TTC549 (cell line): Measurements from ENCODE around the gene PIP4K2C.
"Not testable (repeated sequence)": the region's sequence is repeated elsewhere in the genome, so short reads cannot be mapped to it uniquely, and the experiment has no call there.

Experiments used
- FAIRE-seq: peaks from 2 replicates; lab custom pipeline; 2012; peaks lifted over from hg19 to GRCh38; lab: Jason Lieb, UNC

The PIP4K2C gene

GRCh38 chr12:57585156-57585555 lies 5.8 kb upstream of the PIP4K2C start:
- FAIRE-seq, result no peak

DNA sequence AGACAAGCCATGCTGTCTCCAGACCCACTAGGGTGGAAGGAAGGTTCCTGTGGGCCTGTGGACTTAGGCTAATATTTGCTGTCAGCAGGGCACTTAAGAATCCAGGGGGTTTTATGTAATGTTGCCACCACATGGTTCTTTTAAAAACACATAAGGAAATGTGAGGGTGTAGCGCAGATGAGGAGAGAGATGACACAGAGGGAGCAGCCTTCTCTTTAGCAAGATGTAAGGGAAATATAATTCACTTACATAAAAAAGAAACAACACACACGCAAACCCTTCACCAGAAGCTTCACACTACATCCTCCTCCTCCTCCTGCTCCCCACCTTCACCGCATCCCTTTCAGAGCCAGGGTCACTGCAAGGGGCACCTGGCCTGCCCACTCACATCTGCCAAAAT lies 4.9 kb upstream of the PIP4K2C start:
- FAIRE-seq, result no peak

DNA sequence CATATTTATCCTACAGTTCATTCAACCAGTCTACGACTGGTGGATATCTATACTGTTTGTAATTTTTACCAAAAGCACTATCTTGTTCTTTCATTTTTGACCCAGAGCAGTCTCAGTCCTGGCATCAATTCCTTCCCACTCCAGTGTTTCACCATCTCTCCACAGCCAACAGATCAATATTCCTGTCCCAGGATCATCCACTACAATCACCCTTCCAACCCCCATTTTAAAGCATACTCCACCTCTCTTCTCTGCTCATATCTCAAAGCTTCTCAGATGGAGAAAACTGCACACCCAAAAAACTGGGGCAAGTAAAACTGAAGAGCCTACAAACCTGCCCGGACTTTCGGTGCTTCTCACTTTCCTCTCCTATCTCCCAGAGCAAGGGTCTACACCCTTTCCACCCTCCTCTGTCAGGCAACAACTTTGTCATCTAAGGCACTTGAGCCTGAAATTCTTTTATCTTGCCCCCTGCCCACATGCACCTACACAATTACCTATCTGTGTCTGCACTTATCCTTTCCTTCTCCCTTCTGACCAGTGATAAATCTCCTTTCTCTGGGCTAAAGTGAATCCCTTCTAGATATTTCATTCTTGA lies 4.1 kb upstream of the PIP4K2C start:
- no peak for FAIRE-seq

DNA sequence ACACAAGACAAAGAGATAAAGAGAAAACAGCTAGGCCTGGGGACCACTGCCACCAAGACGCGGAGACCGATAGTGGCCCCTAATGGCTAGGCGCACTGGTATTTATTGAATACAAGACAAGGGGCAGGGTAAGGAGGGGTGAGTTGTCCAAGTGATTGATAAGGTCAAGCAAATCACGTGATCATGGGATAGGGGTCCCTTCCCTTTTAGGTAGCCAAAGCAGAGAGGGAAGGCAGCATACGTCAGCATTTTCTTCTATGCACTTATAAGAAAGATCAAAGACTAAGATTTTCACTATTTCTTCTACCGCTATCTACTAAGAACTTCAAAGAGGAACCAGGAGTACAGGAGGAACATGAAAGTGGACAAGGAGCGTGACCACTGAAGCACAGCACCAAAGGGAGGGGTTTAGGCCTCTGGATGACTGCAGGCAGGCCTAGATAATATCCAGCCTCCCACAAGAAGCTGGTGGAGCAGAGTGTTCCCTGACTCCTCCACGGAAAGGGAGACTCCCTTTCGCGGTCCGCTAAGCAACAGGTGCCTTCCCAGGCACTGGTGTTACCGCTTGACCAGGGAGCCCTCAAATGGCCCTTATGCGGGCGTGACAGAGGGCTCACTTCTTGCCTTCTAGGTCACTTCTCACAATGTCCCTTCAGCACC lies 1.9 kb upstream of the PIP4K2C start:
- FAIRE-seq, result not testable (repeated sequence)

DNA sequence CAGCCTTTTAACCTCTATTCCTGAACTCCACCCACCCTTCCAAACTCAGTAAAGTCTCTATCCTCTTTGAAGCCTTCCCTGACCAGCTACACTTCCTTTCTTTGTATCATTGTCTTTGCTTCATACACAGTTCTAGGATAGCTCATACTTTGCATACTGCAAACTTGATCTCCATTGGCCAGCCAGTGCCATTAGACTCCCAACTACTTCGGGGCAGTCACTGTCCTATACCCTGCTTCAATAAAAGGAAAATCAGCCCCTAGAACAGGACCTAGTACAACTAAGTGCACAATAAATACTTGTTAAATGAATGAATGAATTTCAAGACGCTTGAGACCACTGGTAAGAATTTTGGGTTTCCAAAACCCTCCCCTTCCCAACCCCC lies 521 bp upstream of the PIP4K2C start:
- FAIRE-seq, result no peak

DNA sequence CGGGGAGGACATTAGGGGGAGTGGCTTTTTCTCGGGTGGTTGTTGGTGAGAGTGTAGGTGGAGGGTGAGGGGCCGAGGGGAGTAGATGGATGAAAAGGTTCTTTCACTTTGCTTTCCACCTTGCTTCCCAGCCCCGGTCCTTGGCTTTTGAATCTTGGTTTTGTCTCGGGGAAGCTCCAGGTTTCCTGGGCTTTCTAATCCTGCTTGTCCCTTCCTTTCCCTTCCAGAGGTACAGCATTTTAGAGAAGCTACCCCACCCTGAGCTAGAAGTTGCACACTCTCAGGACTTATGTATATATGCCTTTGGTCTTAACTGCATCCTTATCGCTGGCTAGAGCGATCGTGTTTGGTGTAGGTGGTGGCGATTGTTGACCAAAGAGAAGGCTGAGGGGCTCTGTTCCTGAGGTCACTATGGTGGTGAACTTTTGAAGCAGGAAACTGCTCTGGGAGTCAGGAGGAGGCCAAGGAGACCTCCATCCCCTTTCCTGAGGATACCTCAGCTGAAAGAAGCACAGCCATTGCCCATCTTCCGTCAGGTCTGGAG lies 862 bp downstream of the PIP4K2C start:
- no peak for FAIRE-seq

DNA sequence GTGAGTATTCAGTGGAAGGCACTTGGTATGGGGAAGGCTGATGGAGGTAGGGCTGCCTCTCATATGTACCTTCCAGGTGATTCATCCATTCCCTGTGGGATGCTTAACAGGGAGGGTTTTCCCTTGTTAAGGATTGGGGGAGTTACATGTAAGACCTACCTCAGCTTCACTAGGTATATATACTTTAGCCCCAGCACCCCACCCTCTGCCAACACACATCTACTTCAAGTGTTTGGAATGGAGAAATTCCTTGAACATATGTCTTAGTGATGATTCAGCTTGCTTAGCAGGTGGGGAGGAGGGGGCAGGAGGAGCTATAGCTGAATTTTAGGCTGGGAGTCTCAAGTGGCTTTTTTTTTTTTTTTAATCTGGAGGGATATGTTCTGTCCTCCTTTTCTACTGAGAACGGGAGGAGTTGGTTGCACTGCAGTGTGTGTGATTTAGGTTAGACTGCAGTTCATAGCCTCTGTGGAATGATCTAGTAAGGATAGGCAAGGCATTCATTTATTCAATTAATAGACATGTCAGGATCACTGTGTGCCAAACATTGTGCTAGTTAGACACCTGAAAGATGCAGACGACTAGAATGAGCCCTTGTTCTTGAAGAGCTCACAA lies 1.7 kb downstream of the PIP4K2C start:
- FAIRE-seq, result no peak

DNA sequence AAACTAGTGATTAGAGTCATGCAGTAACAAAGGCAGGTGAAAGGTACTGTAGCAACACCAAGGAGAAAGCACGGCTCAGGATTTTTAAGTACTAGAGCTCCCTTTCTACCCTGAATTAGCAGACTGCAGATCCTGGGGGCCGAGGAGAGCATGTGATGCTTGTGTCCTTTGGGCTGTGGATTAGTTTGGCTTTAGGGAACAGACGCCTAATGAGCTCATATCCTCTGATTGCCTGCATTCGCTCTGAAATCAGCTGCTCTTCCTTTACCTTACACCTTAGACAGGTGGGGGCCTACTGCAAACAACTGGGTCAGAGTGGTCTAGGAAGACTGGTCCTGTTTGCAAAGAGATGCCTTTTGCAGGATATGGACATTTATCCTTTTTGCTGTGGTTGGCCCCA lies 2.2 kb downstream of the PIP4K2C start:
- no peak for FAIRE-seq

- no peak for FAIRE-seq
Observed at GRCh38 chr12:57600395-57600794, 9.4 kb downstream of the PIP4K2C start.

DNA sequence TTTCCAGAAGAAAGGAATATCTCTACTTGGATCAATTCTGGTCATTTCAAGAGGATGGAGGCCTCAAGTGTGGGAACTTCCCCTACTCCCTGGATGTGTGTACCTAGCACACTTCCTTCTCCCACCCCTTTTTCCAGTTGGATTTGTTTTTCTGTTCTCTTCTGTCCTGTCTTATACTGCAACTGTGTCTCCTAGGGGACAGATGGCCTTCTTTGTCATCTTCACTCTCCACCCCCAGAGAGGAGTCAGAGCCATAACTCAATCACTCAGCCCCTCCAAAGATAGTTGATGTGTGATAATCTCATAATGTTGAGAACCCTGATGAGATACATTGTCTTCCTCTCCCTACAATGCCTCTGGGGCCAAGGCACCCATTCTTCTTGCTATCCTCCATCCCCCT lies 11.6 kb downstream of the PIP4K2C start:
- no peak for FAIRE-seq

GRCh38 chr12:57603324-57603723 lies 12.3 kb downstream of the PIP4K2C start:
- FAIRE-seq, result no peak

DNA sequence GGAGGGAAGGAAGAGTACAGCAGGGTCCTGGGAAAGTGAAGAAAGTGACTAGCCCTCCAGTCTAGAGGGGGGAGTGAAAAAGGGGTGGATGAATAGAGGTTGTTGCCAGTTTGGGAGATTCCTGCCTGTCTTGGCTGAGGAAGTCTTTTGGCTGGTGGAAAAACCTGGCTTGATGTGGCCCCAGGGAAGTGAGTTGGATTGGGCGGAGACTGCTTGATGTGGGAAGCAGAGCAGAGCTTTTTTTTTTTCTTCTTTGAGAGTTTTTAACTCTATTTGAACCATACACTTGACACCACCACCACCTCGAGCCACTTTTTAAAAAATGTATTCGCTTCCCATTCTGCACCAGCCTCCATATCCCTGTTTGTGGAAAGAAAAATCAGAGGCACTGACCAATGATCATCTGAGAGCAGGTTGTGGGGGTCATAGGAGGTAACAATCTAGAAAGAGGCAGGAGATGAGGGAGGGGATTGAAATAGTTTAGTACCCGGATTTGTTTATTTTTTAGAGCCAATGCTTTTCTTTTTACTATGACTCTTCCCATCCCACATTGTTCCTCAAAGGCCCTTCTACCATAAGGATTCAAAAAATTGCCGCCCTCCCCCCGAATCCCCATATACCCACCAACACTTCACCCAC lies 12.9 kb downstream of the PIP4K2C start:
- FAIRE-seq, result no peak

DNA sequence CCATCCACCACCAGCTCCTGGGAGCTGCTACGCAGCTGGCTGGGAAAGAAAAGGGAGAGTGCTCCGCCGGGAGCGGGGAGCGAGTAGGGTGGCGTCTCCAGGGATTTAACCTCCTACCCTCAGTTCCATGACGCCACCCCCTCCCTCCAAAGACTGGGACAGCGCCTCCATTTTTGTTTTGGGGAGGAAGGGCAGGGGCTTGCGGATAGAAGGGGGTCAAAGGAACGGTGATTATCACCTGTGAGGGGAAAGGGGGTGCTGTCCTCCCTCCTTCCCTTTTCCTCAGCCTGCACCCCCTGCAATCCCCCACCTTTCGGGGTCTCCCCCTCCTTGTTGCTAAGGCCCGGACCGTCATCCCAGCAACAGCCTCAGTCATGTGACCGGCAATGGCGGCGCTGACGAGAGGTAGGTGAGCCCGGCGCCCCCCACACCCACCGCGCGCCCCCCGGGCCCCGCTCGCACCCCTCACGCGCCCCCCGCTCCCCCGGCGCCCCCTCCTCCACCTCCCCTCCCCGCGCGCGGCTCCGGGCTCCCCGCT lies 13.5 kb downstream of the PIP4K2C start, which contains the start of gene DTX3:
DTX3 (plus strand) TSS at position 371 of the 538 bp plus-strand sequence. CDS start 1,694 bp downstream, outside the sequence.
- FAIRE-seq, result no peak

DNA sequence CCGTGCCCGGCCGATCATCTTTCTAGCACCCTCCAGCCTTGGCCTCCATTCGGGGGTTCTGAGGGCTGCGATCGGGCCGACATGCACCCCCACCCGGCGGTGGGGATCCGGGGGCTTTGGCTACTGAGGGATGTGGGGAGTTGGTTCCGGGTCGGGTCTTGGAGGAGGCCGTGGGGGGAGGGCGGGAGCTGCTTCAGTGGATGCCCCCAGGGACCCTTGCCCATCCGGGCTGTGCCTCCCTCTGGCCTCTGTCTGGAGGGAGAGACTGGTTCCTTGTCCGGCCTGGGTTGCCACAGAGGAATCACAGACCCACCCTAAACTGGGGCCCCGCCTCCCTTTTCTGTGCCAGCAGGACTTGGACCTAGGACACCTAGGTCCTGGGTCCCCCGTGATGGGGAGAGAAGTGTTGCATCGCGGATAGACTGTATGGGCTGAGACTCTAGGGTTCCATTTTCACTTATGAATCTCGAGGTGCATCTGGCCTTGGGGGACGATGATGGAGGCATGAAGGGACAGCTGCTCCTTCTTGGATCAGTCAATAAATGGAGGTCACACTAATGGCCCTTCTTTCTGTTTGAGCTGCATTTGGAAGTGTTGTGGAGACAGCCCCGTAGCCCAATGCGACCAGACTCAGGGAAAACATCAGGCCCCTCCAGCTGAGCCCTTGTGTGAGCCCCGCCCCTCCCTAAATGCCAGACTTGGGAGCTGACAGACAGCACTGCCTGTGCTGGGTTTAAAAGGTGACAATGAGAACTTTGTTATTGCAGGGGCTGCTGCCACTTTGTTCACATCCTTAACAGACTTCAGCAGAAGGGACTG lies 14.2 kb downstream of the PIP4K2C start:
- no peak for FAIRE-seq

- FAIRE-seq, result no peak
Observed at GRCh38 chr12:57605811-57606311, 14.9 kb downstream of the PIP4K2C start.

DNA sequence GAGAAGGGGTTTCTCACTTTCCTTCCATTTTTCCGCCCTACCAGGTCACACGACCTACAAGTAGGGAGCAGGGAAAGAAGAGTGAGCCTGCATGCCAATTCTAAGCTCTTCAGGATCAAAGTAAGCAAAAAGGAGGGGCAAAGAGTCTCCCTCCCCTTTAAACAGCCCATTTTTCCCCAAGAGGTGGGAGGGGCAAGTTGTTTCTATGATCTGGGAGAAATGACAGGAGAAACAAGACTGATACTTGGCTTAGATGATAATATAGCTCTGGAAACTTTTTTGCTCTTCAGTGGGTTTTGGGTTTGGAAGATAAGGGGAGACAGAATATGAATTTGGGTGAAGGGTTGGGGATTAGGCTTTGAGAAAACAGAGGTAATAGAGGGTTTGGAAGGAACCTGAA lies 15.4 kb downstream of the PIP4K2C start:
- no peak for FAIRE-seq

DNA sequence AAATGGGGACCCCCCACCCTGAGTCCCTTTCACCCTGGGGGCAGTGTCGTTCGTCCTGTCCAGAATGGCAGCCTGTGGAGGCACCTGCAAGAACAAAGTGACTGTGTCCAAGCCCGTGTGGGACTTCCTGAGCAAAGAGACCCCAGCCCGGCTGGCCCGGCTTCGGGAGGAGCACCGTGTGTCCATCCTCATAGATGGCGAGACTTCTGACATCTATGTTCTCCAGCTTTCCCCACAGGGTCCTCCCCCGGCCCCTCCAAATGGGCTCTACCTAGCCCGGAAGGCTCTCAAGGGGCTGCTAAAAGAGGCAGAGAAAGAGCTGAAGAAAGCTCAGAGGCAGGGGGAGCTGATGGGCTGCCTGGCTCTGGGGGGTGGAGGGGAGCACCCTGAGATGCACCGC lies 15.8 kb downstream of the PIP4K2C start:
- no peak for FAIRE-seq

- no peak for FAIRE-seq
Observed at GRCh38 chr12:57607958-57608663, 17.1 kb downstream of the PIP4K2C start.

DNA sequence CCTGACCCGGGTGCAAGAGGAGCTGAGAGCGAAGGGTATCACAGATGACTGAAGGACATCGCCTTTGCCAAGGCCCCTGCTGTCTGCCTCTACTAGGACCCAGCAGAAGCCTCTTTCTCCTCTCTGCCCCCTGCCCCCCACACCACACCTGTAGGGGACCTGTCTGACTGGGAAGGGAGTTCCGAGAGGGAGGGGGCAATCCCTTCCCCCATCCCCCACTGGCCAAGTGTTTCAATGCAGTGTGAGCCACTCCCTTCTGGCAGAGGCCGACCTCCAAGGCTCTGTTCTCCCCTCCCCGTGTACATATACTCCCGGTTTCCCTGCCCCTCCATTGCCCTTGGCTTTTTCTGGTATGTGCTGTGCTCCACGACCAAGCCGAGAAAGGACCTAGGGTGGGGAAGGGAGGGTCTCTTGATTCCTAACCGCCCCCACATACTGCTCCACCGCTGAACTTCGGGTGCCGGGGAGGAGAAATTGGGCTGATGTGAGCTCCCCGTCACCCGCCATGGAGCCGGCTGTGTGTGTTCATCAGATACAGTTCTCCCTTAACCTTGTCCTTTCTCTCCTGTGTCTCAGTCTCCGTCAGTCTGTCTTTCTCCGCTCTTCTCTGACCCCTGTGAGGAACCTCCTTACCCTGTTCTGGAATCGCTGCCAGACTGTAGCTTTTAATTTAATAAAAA lies 18.2 kb downstream of the PIP4K2C start:
- no peak for FAIRE-seq

GRCh38 chr12:57609781-57610553 lies 19.0 kb downstream of the PIP4K2C start:
- no peak for FAIRE-seq
